PC-9 (cell line): Measurements from ENCODE around the gene GDPD3. TPM values are rescaled to one million over a fixed set of nuclear protein-coding genes. Genes with fewer than 3 reads are reported as not detected.

Source experiments
- BruUV-seq: library from RNA; stranded (reverse); fragments of 400-500 nt; replicated peaks from 2 replicates; lab custom pipeline; 2021; lab: Mats Ljungman, UMichigan
- CTCF ChIA-PET: fragments of 300-600 bp; sonication (Branson Sonifier 250); formaldehyde crosslinking; loops from one replicate; lab custom pipeline; 2022; ENCODE audit warnings: antibody characterized with exemption; lab: Charles Lee
- POLR2A ChIA-PET: fragments of 300-600 bp; sonication (Branson Sonifier 250); formaldehyde crosslinking; loops from one replicate; lab custom pipeline; 2022; ENCODE audit warnings: antibody characterized with exemption; ENCODE audit not compliant: unreplicated experiment; lab: Charles Lee
- DNase-seq, 2 experiments: peaks; one replicate each; pipeline versions ENCODE4 v3.0.0 to v3.0.0-alpha.2; 2015 to 2022; ENCODE audit warnings: mixed read lengths in 1 of 2
- H2AFZ ChIP-seq: fragments of 200-600 bp; sonication (generic); 2 replicates; pipeline ENCODE4 v1.8.1; 2017; ENCODE audit warnings: antibody characterized with exemption
- H3F3A ChIP-seq: fragments of 200-600 bp; sonication (generic); 2 replicates; pipeline ENCODE4 v1.8.1; 2017; ENCODE audit warnings: antibody characterized with exemption, mild to moderate bottlenecking, low read depth; ENCODE audit not compliant: insufficient read depth
- H3K27ac ChIP-seq: fragments of 200-600 bp; sonication (generic); 2 replicates; pipeline ENCODE4 v1.6.1; 2016; ENCODE audit warnings: mixed run types
- H3K27me3 ChIP-seq: fragments of 200-600 bp; sonication (generic); 2 replicates; pipeline ENCODE4 v1.6.1; 2016; ENCODE audit warnings: low read depth, mixed run types; ENCODE audit not compliant: insufficient read depth
- H3K36me3 ChIP-seq: fragments of 200-600 bp; sonication (generic); 2 replicates; pipeline ENCODE4 v1.6.1; 2016; ENCODE audit warnings: low read depth, mixed run types
- H3K4me1 ChIP-seq: fragments of 200-600 bp; sonication (generic); replicated peaks from 2 replicates; pipeline ENCODE4 v1.6.1; 2016; ENCODE audit warnings: mixed run types; ENCODE audit not compliant: insufficient read depth
- H3K4me2 ChIP-seq: fragments of 200-600 bp; sonication (generic); 2 replicates; pipeline ENCODE4 v1.6.1; 2017; ENCODE audit warnings: mixed run types
- H3K4me3 ChIP-seq: fragments of 200-600 bp; sonication (generic); 2 replicates; pipeline ENCODE4 v1.6.1; 2016; ENCODE audit warnings: mixed run types
- H3K79me2 ChIP-seq: fragments of 200-600 bp; sonication (generic); 2 replicates; pipeline ENCODE4 v1.6.1; 2017; ENCODE audit warnings: low read depth, mixed run types
- H3K9me2 ChIP-seq: fragments of 200-600 bp; sonication (generic); 2 replicates; pipeline ENCODE4 v1.8.1; 2017; ENCODE audit warnings: mild to moderate bottlenecking; ENCODE audit not compliant: insufficient read depth
- H3K9me3 ChIP-seq: fragments of 200-600 bp; sonication (generic); 2 replicates; pipeline ENCODE4 v1.8.1; 2016; ENCODE audit warnings: low read depth; ENCODE audit not compliant: insufficient read depth
- H4K20me1 ChIP-seq: fragments of 200-600 bp; sonication (generic); 2 replicates; pipeline ENCODE4 v1.8.1; 2017; ENCODE audit not compliant: insufficient read depth
- EZH2 ChIP-seq: fragments of 200-600 bp; sonication (generic); IDR thresholded peaks from 2 replicates; pipeline ENCODE4 v1.8.0; 2017; ENCODE audit warnings: antibody characterized with exemption, low read depth
- intact Hi-C: fragments of 100-400 bp; cut with micrococcal nuclease; formaldehyde crosslinking; loops from one replicate; pipeline ENCODE4 v1.10.0; 2022; ENCODE audit not compliant: unreplicated experiment
- total RNA-seq: library from RNA; stranded (reverse); gene quantifications from 2 replicates; pipeline ENCODE4 v1.2.3, GENCODE V29; 2021
- TF ChIP-seq, protein P1 (sequence below): fragments of 200-600 bp; sonication (generic); conservative IDR thresholded peaks from 2 replicates; pipeline ENCODE4 v1.6.1; 2017; ENCODE audit warnings: mixed run types, antibody characterized with exemption, mild to moderate bottlenecking, moderate library complexity

GDPD3 gene
- total RNA-seq, 1 experiment from 2014 or later: 27.5 TPM

DNA sequence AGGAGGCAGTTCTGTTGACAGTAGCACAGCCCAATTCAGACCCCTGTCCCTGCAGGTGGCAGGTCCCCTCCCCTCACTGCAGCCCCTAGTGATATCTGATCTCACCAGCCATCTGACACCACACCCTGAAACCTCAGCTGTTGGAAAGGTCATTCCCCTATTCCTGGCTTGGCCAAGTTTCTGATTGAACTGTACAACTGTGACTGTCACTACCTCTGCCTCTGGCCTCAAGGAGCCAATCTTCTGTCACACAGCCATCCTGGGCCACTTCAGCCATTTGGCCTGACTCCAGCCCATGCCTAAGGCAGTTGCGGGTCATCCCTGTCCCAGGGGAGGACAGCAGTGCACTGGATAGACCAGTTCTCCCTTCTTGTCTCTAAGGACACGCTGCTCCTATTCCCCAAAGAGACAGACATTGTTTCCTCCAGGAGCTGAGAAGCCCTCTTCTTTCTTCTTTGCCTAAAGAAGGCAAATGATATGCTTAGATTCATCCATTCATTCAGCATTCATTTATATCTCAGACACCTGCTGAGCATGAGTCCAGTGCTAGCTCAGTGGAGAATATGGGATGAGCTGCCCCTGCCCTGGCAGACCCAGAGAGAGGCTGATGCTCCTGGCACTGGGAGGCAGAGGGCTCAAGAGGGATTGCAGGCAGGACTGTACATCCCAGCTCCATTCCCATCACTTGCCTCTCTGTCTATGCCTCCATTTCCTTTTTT lies 52.3 kb downstream of the GDPD3 start:
- CTCF ChIA-PET: interaction anchor here (0.6 to 0.7 kb wide), 3 partner anchors 14 to 30 kb away, joined by 5 to 17 read pairs (median 11); partner anchors contain the start of gene TBX6

DNA sequence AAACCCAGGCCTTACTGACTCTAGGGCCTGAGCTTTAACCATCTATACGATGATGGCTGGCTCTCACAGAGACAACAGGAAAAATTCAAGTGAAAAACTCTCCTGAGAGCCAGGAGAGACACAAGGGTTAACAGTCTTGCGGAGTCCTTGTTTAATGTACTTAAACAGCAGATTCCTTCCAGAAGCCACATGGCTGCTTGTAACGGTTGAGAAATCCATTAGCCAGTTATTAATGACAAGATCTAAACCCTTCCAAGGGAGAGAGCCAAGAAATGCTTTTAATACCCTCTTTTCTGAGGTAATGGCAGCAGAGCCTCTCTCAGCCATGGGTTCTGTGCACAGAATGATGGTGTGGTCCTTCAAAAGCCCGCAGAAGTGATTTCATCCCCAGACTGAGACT lies 53.0 kb downstream of the GDPD3 start:
- CTCF ChIA-PET: no interaction called here
- H3K4me3 ChIP-seq: no peak overlapping the region
- peaks cover 67% of the 10 kb centered on the region for H3F3A ChIP-seq
- no peak overlapping the region for H2AFZ ChIP-seq
- no peaks in the 10 kb centered on the region for H3K9me2 ChIP-seq
- peak overlapping the region; percentile 22 for H3K4me2 ChIP-seq
- H3K4me1 ChIP-seq: peaks cover 39% of the 10 kb centered on the region
- H3K27ac ChIP-seq: peak overlapping the region; percentile 9; the same call in 1 of the 2 replicates
- H3K9me3 ChIP-seq: no peaks in the 10 kb centered on the region
- no peaks in the 10 kb centered on the region for H3K27me3 ChIP-seq
- H3K36me3 ChIP-seq: no peaks in the 10 kb centered on the region
- no TSS peak for BruUV-seq
- intact Hi-C loops: no loop called here
- H3K79me2 ChIP-seq: peaks cover 28% of the 10 kb centered on the region
- TF ChIP-seq, protein P1, sequence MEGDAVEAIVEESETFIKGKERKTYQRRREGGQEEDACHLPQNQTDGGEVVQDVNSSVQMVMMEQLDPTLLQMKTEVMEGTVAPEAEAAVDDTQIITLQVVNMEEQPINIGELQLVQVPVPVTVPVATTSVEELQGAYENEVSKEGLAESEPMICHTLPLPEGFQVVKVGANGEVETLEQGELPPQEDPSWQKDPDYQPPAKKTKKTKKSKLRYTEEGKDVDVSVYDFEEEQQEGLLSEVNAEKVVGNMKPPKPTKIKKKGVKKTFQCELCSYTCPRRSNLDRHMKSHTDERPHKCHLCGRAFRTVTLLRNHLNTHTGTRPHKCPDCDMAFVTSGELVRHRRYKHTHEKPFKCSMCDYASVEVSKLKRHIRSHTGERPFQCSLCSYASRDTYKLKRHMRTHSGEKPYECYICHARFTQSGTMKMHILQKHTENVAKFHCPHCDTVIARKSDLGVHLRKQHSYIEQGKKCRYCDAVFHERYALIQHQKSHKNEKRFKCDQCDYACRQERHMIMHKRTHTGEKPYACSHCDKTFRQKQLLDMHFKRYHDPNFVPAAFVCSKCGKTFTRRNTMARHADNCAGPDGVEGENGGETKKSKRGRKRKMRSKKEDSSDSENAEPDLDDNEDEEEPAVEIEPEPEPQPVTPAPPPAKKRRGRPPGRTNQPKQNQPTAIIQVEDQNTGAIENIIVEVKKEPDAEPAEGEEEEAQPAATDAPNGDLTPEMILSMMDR: no peak
- TF ChIP-seq EZH2: no peak
- POLR2A ChIA-PET: no interaction called here
- no peaks in the 10 kb centered on the region for H4K20me1 ChIP-seq
- DNase-seq: no peak

More for the DNA sequence above, 52.3 kb downstream of the GDPD3 start:
- POLR2A ChIA-PET: no interaction called here
- H3K4me3 ChIP-seq: no peak overlapping the region
- no peak overlapping the region for H2AFZ ChIP-seq
- TF ChIP-seq EZH2: no peak
- TF ChIP-seq, protein P1: no peak
- DNase-seq: peak; percentile 83 to 86
- H3F3A ChIP-seq: peaks cover 61% of the 10 kb centered on the region
- peaks cover 32% of the 10 kb centered on the region for H3K79me2 ChIP-seq
- H4K20me1 ChIP-seq: peaks cover under 1% of the 10 kb centered on the region; the same call in 1 of the 2 replicates
- no TSS peak for BruUV-seq
- H3K9me2 ChIP-seq: no peaks in the 10 kb centered on the region
- H3K27me3 ChIP-seq: no peaks in the 10 kb centered on the region
- no peaks in the 10 kb centered on the region for H3K36me3 ChIP-seq
- intact Hi-C loops: no loop called here
- H3K27ac ChIP-seq: peak overlapping the region; percentile 9; the same call in 1 of the 2 replicates
- H3K4me1 ChIP-seq: peaks cover 36% of the 10 kb centered on the region
- peak overlapping the region; percentile 22 for H3K4me2 ChIP-seq
- H3K9me3 ChIP-seq: no peaks in the 10 kb centered on the region

DNA sequence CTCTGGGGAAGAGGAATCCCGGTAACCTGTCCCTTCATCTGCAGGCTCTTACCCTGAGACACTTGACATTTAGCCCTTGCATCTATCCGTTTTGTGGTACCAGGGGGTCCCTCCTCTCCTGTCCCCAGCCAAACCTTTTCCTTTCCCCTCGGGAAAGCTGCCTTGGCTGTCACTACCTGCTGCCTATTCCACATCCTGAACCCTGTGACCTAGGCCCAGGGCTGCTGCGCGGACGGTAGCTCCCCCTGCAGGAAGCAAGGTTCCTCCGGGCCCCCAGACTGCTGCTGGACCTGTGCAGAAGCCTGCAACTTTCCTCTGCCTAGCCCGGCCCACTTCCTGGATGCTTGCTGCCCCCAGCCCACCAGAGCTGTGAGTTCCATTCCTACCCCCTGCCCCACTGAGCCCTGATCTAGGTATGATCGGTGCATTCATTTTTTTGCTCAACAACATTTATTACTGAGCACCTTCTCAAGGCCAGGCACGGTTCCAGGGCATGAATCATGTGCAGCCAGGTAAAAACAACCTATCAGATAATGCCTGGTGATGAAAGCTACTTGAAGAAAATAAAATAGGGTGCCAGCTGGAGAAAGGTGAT lies 58.3 kb downstream of the GDPD3 start:
- ChIA-PET POLR2A (interaction anchor here (0.5 to 0.9 kb wide), 6 partner anchors 9 to 1206 kb away, joined by 3 to 19 read pairs (median 4); no protein-coding TSS in a partner anchor), CTCF (interaction anchor here (1.0 to 1.4 kb wide), 3 partner anchors 10 to 23 kb away, joined by 3 to 7 read pairs (median 4); partner anchors contain the start of gene ALDOA)
- intact Hi-C loops: loop anchor here (5.0 kb wide), 1 partner anchor 352 kb away; the partner anchor contains the start of gene ZNF771
- Histone ChIP-seq H3F3A (peaks cover 52% of the 10 kb centered on the region), H3K79me2 (peaks cover 6% of the 10 kb centered on the region), H3K27ac (no peak overlapping the region), H3K4me2 (peak overlapping the region; percentile 95; the same call in 1 of the 2 replicates), H3K9me3 (no peaks in the 10 kb centered on the region), H3K4me3 (no peak overlapping the region), H2AFZ (no peak overlapping the region), H3K4me1 (peaks cover 22% of the 10 kb centered on the region), H3K36me3 (no peaks in the 10 kb centered on the region), H4K20me1 (no peaks in the 10 kb centered on the region), H3K27me3 (no peaks in the 10 kb centered on the region), H3K9me2 (no peaks in the 10 kb centered on the region)
- DNase-seq: peak; percentile 60 to 67
- BruUV-seq: no TSS peak
- TF ChIP-seq EZH2: no peak
- TF ChIP-seq, protein P1: peak; percentile 61

Other genes starting within 250 kb of the GDPD3 start
- 46.5 and 64.0 TPM in 2 replicates for gene SEZ6L2, start 214.0 kb downstream of the GDPD3 start, total RNA-seq
- gene ASPHD1, start 213.0 kb downstream of the GDPD3 start, total RNA-seq: 8.3 and 11.3 TPM in 2 replicates
- 52.7 and 72.0 TPM in 2 replicates for gene KCTD13, start 187.3 kb downstream of the GDPD3 start, total RNA-seq
- gene TMEM219, start 151.5 kb downstream of the GDPD3 start, total RNA-seq: 141 and 203 TPM in 2 replicates
- gene TAOK2, start 139.7 kb downstream of the GDPD3 start, total RNA-seq: 76.6 and 82.9 TPM in 2 replicates
- gene HIRIP3, start 117.9 kb downstream of the GDPD3 start, total RNA-seq: 27.0 and 27.3 TPM in 2 replicates
- 102 TPM in 2 replicates for gene INO80E, start 117.3 kb downstream of the GDPD3 start, total RNA-seq
- 11.0 and 11.3 TPM in 2 replicates for gene DOC2A, start 102.5 kb downstream of the GDPD3 start, total RNA-seq
- gene C16orf92, start 90.3 kb downstream of the GDPD3 start, total RNA-seq: not detected in 2 replicates
- gene TLCD3B, start 82.3 kb downstream of the GDPD3 start, total RNA-seq: 5.8 and 9.7 TPM in 2 replicates
- 2,395 and 3,090 TPM in 2 replicates for gene ALDOA, start 47.8 kb downstream of the GDPD3 start, total RNA-seq
- gene PPP4C, start 37.5 kb downstream of the GDPD3 start, total RNA-seq: 246 and 268 TPM in 2 replicates
- gene TBX6, start 21.6 kb downstream of the GDPD3 start, total RNA-seq: 8.3 and 9.6 TPM in 2 replicates
- gene YPEL3, start 17.3 kb downstream of the GDPD3 start, total RNA-seq: 95.4 and 129 TPM in 2 replicates
- gene MAPK3, start 9.7 kb upstream of the GDPD3 start, total RNA-seq: 113 and 133 TPM in 2 replicates
- gene CORO1A, start 70.1 kb upstream of the GDPD3 start, total RNA-seq: 7.9 and 12.2 TPM in 2 replicates
- 258 and 379 TPM in 2 replicates for gene BOLA2B, start 80.1 kb upstream of the GDPD3 start, total RNA-seq
- 100 and 252 TPM in 2 replicates for gene SLX1A, start 80.3 kb upstream of the GDPD3 start, total RNA-seq
- 95.2 and 103 TPM in 2 replicates for gene SULT1A3, start 85.7 kb upstream of the GDPD3 start, total RNA-seq
- 24.6 and 30.6 TPM in 2 replicates for gene NPIPB13, start 134.9 kb upstream of the GDPD3 start, total RNA-seq
- 84.6 TPM in 2 replicates for gene CD2BP2, start 241.8 kb upstream of the GDPD3 start, total RNA-seq